ENCODE results near the gene NDOR1.

NDOR1 gene

GRCh38 chr9:137167747-137168572 is 37.5 kb upstream of the NDOR1 start:
- no peak for DNase-seq (ENCODE audit: low read depth, low spot score)

DNA sequence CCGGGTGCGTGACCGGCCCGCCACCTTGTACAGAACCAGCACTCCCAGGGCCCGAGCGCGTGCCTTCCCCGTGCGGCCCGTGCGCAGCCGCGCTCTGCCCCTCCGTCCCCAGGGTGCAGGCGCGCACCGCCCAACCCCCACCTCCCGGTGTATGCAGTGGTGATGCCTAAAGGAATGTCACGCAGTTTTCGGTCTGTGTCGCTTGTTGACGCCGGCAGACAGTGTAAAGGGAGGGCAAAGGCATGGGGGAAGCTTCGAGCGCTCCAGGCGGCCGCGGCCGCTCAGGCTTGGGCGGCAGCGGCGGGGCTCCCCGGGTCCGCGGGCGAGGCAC is 37.0 kb upstream of the NDOR1 start:
- no peak for DNase-seq (ENCODE audit: low read depth, low spot score)

DNA sequence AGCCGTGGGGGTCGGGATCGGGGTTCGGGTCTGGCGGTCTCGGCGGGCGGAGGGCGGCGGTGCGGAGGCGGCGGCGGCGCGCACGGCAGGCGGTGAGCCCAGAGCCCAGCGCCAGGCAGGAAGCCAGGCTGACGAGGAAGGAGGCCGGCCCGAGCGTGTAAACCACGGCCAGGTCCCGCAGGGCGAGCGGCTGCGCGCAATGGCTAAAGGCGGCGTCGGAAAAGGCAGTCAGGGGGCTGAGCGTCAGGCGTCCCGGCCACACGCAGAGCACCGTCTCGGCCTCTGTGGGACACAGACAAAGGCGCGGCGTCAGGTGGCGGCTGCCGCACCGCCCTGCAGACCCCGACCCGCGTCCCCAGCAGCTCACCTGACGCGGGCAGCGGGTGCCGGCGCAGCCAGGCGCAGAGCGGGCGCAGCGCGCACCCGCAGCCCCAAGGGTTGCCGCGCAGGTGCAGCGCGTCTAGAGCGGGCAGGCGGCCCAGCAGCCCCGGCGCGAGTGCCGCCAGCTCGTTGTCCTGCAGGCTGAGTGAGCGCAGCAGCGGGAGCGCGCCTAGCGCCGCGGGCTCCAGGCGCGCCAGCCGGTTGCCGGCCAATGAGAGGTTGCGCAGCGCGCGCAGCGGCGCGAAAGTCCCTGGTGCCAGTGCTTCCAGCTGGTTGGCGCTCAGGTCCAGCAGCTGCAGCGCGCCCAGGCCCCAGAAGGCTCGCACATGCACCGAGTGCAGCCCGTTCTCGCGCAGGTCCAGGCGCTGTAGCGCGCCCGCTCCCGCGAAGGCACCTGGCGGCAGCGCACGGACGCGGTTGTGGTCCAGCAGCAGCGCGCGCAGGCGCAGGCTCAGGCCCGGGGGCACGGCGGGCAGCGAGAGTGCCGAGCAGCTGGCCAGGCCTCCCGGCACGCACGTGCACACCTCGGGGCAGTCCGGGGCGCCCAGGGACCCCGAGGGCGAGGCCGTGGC is 36.3 kb upstream of the NDOR1 start:
- no peak for DNase-seq (ENCODE audit: low read depth, low spot score)

GRCh38 chr9:137169896-137170358 is 35.6 kb upstream of the NDOR1 start, which contains the start of gene LRRC26:
LRRC26 (minus strand) TSS chr9:137170051; CDS start chr9:137169943, 108 bp downstream.
- no peak for DNase-seq (ENCODE audit: low read depth, low spot score)

DNA sequence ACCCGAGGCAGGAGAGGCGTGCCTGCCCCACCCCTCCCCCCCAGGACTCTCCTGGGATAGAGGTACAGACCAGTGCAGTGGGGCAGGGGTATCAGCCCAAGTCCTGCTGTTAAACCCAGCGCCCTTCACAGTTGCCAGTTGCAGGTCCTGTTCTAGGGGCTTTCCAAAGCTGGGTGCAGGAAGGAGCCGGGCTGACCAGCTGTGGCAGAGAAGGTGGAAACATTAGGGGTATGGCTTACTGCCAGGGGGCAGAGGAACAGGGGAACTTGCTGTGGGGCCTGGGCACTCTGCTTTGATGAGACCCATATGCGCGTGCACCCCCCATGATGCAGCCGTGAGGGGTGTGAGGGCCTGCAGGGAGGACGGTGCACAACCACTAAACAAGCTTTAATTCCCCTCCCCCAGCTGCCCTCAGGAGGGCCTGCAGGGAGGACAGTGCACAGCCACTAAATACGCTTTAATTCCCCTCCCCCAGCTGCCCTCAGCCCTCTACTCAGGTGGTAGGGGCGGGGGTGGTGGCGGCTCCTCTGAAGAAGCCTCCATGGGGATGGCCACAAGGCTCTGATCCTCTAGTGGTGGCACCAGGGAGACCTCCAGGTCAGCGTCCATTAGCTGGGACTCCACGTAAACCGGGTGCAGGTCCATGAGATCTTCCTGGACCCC is 34.9 kb upstream of the NDOR1 start:
- DNase-seq (ENCODE audit: low read depth, low spot score) = no peak

- no peak for DNase-seq (ENCODE audit: low read depth, low spot score)
Measured at GRCh38 chr9:137171149-137171900, 34.2 kb upstream of the NDOR1 start.

- DNase-seq (ENCODE audit: low read depth, low spot score) = no peak
Measured at GRCh38 chr9:137172901-137173795, 32.4 kb upstream of the NDOR1 start.

DNA sequence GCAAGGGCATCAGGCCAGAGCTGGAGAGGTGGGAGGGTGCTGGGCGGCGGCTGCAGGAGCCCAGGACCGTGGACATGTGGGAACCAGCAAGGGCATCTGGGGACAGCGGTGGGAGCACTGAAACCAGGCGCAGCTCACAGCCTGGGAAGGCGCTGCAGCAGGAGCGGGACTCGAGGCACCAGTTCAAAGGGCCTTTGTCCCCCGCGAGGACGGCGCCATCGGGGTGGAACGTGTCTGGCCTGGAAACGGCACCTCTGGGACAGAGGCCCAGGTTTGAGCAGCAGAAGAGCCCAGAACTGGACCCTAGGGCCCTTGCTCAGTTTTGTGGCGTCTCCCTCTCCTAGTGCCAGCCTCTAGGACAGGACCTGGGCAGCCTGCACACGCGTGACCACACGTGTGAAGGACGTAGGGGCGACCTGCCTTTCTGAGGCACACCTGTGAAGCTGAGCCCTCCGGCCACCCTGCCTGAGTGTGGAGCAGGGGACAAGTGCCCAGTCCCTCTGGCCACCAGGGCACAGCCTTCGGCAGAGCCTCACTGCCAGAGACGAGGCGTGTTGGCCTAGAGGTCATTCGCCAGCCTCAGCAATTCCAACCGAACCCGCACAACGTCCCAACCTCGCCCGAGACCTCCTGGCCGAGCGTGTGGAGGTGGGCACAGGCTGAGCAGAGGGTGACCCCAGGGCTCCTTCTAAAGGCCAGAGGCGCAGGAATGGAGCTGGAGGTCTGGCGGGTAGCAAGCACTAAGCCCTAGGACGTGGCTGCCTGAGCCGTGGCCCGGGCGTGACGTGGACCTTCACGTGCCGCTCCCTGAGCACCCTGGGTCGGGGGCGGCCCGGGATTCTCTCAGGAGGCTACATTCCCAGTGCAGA is 31.5 kb upstream of the NDOR1 start:
- DNase-seq (ENCODE audit: low read depth, low spot score) = no peak

GRCh38 chr9:137174722-137175293 is 30.7 kb upstream of the NDOR1 start:
- DNase-seq (ENCODE audit: low read depth, low spot score) = no peak

GRCh38 chr9:137175345-137175961 is 30.0 kb upstream of the NDOR1 start:
- DNase-seq (ENCODE audit: low read depth, low spot score) = no peak

- DNase-seq (ENCODE audit: low read depth, low spot score) = no peak
Measured at GRCh38 chr9:137176302-137177182, 29.0 kb upstream of the NDOR1 start.

DNA sequence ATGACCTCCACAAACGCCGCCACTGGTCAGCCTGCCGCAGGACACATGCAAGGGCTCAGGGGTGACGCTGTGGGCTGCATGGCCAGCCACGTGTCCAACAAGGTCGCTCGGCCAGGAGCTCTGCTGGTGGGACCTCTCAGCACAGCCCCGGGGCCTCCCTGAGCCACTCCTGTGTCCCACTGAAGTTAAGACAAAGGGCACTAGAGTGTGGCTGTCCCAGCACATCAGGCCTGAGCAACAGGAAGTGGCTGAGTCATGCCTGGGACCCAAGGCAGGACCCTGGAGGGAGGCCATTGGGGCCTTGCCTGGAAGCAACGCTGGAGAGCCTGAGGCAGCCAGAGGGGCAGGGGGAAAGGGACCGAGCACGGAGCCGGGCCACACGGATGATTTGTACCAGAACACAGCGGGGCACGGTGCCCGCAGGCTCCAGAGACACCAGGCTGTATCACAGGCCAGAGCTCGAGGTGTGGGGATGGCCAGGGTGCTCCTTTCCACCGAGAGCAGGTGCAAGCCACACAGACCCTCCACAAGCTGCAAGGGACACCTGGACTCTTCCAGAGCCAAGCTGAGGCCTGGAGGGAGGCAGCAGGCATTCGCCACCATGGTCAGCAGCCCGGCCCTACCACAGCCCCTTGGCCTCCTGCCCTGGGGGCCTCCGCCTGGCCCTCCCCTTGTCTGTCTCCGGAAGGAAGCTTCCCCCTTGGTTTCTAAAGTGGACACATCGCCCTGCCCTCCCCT is 27.1 kb upstream of the NDOR1 start:
- DNase-seq (ENCODE audit: low read depth, low spot score) = no peak

DNA sequence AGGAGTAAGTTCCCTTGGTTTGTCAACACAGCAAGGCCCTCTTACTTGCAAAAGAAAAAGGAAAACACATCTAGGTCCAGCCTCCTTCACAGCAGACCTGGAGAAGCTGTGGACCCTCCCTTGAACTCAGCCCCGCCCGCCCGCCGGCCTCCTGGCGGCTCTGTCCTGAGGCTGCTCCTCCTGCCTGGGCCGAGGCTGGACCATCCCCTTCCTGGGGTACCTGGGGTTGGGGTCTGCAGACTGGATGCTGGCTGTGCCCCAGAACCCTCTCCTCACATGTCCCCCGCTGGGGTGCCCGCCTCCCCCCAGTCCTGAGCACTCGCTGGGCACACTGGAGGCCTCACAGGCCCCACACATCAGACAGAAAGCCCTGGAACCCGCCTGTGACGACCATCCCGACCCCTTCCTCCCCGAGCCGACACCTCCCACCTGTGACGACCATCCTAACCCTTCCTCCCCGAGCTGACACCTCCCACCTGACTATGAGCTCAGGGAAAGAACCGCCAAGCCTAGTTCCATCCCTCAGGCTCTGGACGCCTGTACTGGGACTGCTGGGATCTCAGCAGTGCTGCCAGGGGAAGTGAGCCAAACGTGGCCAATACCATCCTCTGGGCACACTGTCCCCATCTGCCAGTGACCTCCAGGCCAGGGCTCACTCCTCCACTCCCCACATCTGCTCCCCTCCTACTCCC is 26.4 kb upstream of the NDOR1 start:
- no peak for DNase-seq (ENCODE audit: low read depth, low spot score)

DNA sequence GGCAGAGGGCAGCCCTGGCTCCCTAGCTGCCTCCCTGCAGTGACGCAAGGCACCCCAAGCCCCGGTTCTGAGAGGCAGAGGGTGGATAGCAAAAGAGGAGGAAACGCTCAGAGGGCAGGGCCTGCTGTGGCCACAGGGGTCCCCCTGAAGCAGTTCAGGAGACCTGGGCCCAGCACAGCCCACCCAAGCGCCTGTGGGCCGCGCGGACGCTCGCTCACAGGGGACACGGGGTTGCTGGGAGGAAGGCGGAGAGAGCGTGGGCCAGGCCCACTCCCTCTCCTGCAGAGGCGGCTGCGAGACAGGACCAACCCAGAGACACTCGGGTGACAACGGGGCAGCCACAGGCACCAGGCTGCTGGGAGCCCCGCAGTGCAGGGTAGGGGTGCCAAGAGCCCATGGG is 25.7 kb upstream of the NDOR1 start:
- no peak for DNase-seq (ENCODE audit: low read depth, low spot score)

- no peak for DNase-seq (ENCODE audit: low read depth, low spot score)
Measured at GRCh38 chr9:137180491-137180890, 25.0 kb upstream of the NDOR1 start.

DNA sequence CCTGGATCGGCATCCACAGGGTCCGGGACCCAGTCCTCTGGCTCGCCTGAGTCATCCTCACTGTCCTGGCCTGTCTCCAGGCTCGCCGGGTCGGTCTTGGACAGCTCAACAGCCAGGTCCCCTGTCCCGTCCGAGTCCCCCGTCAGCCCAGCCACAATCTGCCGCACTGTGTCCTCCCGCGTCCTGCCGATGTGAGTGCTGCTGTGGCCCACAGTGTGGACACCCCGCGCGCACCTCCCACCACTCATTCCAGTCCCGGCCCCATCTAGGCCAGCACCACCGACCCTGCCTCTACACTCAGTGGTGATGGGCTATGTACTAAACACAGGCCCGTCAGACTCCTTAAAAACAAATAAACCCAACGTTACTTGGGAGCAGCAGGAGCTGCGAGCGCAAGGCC is 23.8 kb upstream of the NDOR1 start:
- DNase-seq (ENCODE audit: low read depth, low spot score) = no peak

Data from brain pericyte (primary cell).